ENCODE data around the gene FAM83C. TPM values are rescaled to one million over a fixed set of nuclear protein-coding genes. Genes with fewer than 3 reads are reported as not detected.
"Not testable (repeated sequence)": the region's sequence is repeated elsewhere in the genome, so short reads cannot be mapped to it uniquely, and the experiment has no call there.

The FAM83C gene
- total and polyA plus RNA-seq, 2 donors (not counting 1 experiment from before 2014, with no cell fraction given) = not detected

- no peaks in the 10 kb centered on the region for H3K27me3 Mint-ChIP-seq
- Histone ChIP-seq H3K9ac (ENCODE audit: low read length) (no peak overlapping the region), H3K36me3 (replicated peaks in 1 of 2; ENCODE audit: control extremely low read depth in 1 of 2, control insufficient read depth in 1 of 2, extremely low read depth in 1 of 2, insufficient read depth in 2 of 2, low read length in 1 of 2) (peaks cover 0 to 9% of the 10 kb centered on the region in 2 experiments), H3K4me2 (replicated peaks; ENCODE audit: low read depth, low read length, poor library complexity, severe bottlenecking) (no peak overlapping the region), H3K27ac (ENCODE audit: low read length in 2 of 2) (no peak overlapping the region), H3K4me3 (ENCODE audit: control extremely low read depth in 1 of 5, extremely low read depth in 1 of 5, insufficient read depth in 1 of 5, low read depth in 2 of 5, low read length in 4 of 5) (no peak overlapping the region), H4K20me1 (ENCODE audit: control insufficient read depth, insufficient read depth, low read length, poor library complexity, severe bottlenecking) (no peaks in the 10 kb centered on the region), H3K79me2 (ENCODE audit: control insufficient read depth, insufficient read depth, low read length) (no peaks in the 10 kb centered on the region), H3K4me1 (ENCODE audit: control insufficient read depth in 2 of 2, insufficient read depth in 2 of 2, low read length in 2 of 2) (no peaks in the 10 kb centered on the region), H2AFZ (ENCODE audit: insufficient read depth, low read depth, low read length, poor library complexity, severe bottlenecking) (no peak overlapping the region), H3K27me3 (replicated peaks in 1 of 4; ENCODE audit: control extremely low read depth in 1 of 4, control insufficient read depth in 3 of 4, insufficient read depth in 4 of 4, low read length in 3 of 4) (no peaks in the 10 kb centered on the region), H3K9me3 (ENCODE audit: control extremely low read depth in 1 of 3, control insufficient read depth in 2 of 3, insufficient read depth in 1 of 3, low read length in 2 of 3) (no peaks in the 10 kb centered on the region)
- no peaks in the 10 kb centered on the region for H3K9me3 Mint-ChIP-seq (ENCODE audit: insufficient read depth)
- H3K4me1 Mint-ChIP-seq = no peaks in the 10 kb centered on the region
- H3K27ac Mint-ChIP-seq = no peak overlapping the region
- no peak for ATAC-seq (ENCODE audit: low read depth)
- POLR2A ChIA-PET = no interaction called here
- H3K4me3 Mint-ChIP-seq = no peak overlapping the region
- no peak for DNase-seq
- intact Hi-C loops (cut with micrococcal nuclease) = no loop called here
- TF ChIP-seq EZH2 (IDR thresholded peaks at IDR 0.05; ENCODE audit: borderline replicate concordance, insufficient read depth, low read depth, low read length, poor library complexity, severe bottlenecking) (no peak), CTCF (IDR thresholded peaks at IDR 0.05) (no peak)
- CTCF ChIA-PET = no interaction called here
- 100% methylated on average over 1 of the region's 2 CpGs for WGBS (ENCODE audit: insufficient coverage)
These were observed 23.9 kb upstream of the FAM83C start for GRCh38 chr20:35316086-35316485.

GRCh38 chr20:35315632-35316020, 23.4 kb upstream of the FAM83C start:
- H3K4me3 ChIP-seq (ENCODE audit: control extremely low read depth in 1 of 5, extremely low read depth in 1 of 5, insufficient read depth in 1 of 5, low read depth in 2 of 5, low read length in 4 of 5); DNase-seq; H3K36me3 ChIP-seq (replicated peaks in 1 of 2; ENCODE audit: control extremely low read depth in 1 of 2, control insufficient read depth in 1 of 2, extremely low read depth in 1 of 2, insufficient read depth in 2 of 2, low read length in 1 of 2); H2AFZ ChIP-seq (ENCODE audit: insufficient read depth, low read depth, low read length, poor library complexity, severe bottlenecking); CTCF ChIA-PET; H3K4me3 Mint-ChIP-seq; H3K27me3 Mint-ChIP-seq; H3K9me3 Mint-ChIP-seq (ENCODE audit: insufficient read depth); H3K9ac ChIP-seq (ENCODE audit: low read length); H3K27ac ChIP-seq (ENCODE audit: low read length in 2 of 2); H3K27ac Mint-ChIP-seq; H3K4me1 ChIP-seq (ENCODE audit: control insufficient read depth in 2 of 2, insufficient read depth in 2 of 2, low read length in 2 of 2); H3K4me1 Mint-ChIP-seq; H4K20me1 ChIP-seq (ENCODE audit: control insufficient read depth, insufficient read depth, low read length, poor library complexity, severe bottlenecking); H3K27me3 ChIP-seq (replicated peaks in 1 of 4; ENCODE audit: control extremely low read depth in 1 of 4, control insufficient read depth in 3 of 4, insufficient read depth in 4 of 4, low read length in 3 of 4); H3K9me3 ChIP-seq (ENCODE audit: control extremely low read depth in 1 of 3, control insufficient read depth in 2 of 3, insufficient read depth in 1 of 3, low read length in 2 of 3); H3K79me2 ChIP-seq (ENCODE audit: control insufficient read depth, insufficient read depth, low read length); ATAC-seq (ENCODE audit: low read depth); H3K4me2 ChIP-seq (replicated peaks; ENCODE audit: low read depth, low read length, poor library complexity, severe bottlenecking); POLR2A ChIA-PET; intact Hi-C loops (cut with micrococcal nuclease): not testable (repeated sequence)
- WGBS (ENCODE audit: insufficient coverage) = 100% methylated on average over 5 of the region's 7 CpGs
